Measurements from ENCODE around the gene MYO1D.

MYO1D gene

GRCh38 chr17:32609884-32610650, 266.9 kb downstream of the MYO1D start:
- Histone ChIP-seq H3K36me3 (ENCODE audit: insufficient read depth, low read length) (no peaks in the 10 kb centered on the region), H3K4me1 (ENCODE audit: insufficient read depth, low read length) (no peaks in the 10 kb centered on the region), H3K9ac (ENCODE audit: low read depth, low read length) (no peak overlapping the region), H3K9me3 (ENCODE audit: control insufficient read depth, insufficient read depth, low read length) (peaks cover 4% of the 10 kb centered on the region; the same call in 1 of the 2 replicates)

GRCh38 chr17:32609085-32609484, 267.8 kb downstream of the MYO1D start:
- Histone ChIP-seq H3K9me3 (ENCODE audit: control insufficient read depth, insufficient read depth, low read length) (peaks cover 4% of the 10 kb centered on the region; the same call in 1 of the 2 replicates), H3K36me3 (ENCODE audit: insufficient read depth, low read length) (no peaks in the 10 kb centered on the region), H3K9ac (ENCODE audit: low read depth, low read length) (no peak overlapping the region), H3K4me1 (ENCODE audit: insufficient read depth, low read length) (no peaks in the 10 kb centered on the region)

- no peaks in the 10 kb centered on the region for H3K36me3 ChIP-seq (ENCODE audit: insufficient read depth, low read length)
- H3K4me1 ChIP-seq (ENCODE audit: insufficient read depth, low read length) = no peaks in the 10 kb centered on the region
- H3K9me3 ChIP-seq (ENCODE audit: control insufficient read depth, insufficient read depth, low read length) = peaks cover 4% of the 10 kb centered on the region; the same call in 1 of the 2 replicates
- no peak overlapping the region for H3K9ac ChIP-seq (ENCODE audit: low read depth, low read length)
Measured at GRCh38 chr17:32608267-32608666, 268.7 kb downstream of the MYO1D start.

GRCh38 chr17:32604966-32605365, 272.0 kb downstream of the MYO1D start:
- H3K4me1 ChIP-seq (ENCODE audit: insufficient read depth, low read length) = no peaks in the 10 kb centered on the region
- peaks cover 4% of the 10 kb centered on the region; the same call in 1 of the 2 replicates for H3K9me3 ChIP-seq (ENCODE audit: control insufficient read depth, insufficient read depth, low read length)
- H3K36me3 ChIP-seq (ENCODE audit: insufficient read depth, low read length) = no peaks in the 10 kb centered on the region
- no peak overlapping the region for H3K9ac ChIP-seq (ENCODE audit: low read depth, low read length)

GRCh38 chr17:32602396-32602795, 274.5 kb downstream of the MYO1D start:
- no peaks in the 10 kb centered on the region for H3K4me1 ChIP-seq (ENCODE audit: insufficient read depth, low read length)
- H3K9me3 ChIP-seq (ENCODE audit: control insufficient read depth, insufficient read depth, low read length) = no peaks in the 10 kb centered on the region
- no peak overlapping the region for H3K9ac ChIP-seq (ENCODE audit: low read depth, low read length)
- no peaks in the 10 kb centered on the region for H3K36me3 ChIP-seq (ENCODE audit: insufficient read depth, low read length)

- no peaks in the 10 kb centered on the region for H3K4me1 ChIP-seq (ENCODE audit: insufficient read depth, low read length)
- no peak overlapping the region for H3K9ac ChIP-seq (ENCODE audit: low read depth, low read length)
- no peaks in the 10 kb centered on the region for H3K9me3 ChIP-seq (ENCODE audit: control insufficient read depth, insufficient read depth, low read length)
- no peaks in the 10 kb centered on the region for H3K36me3 ChIP-seq (ENCODE audit: insufficient read depth, low read length)
Measured at GRCh38 chr17:32601866-32602265, 275.1 kb downstream of the MYO1D start.

- Histone ChIP-seq H3K4me1 (ENCODE audit: insufficient read depth, low read length) (no peaks in the 10 kb centered on the region), H3K9ac (ENCODE audit: low read depth, low read length) (no peak overlapping the region), H3K9me3 (ENCODE audit: control insufficient read depth, insufficient read depth, low read length) (no peaks in the 10 kb centered on the region), H3K36me3 (ENCODE audit: insufficient read depth, low read length) (no peaks in the 10 kb centered on the region)
Measured at GRCh38 chr17:32596628-32597027, 280.3 kb downstream of the MYO1D start.

GRCh38 chr17:32596206-32596605, 280.7 kb downstream of the MYO1D start:
- Histone ChIP-seq H3K4me1 (ENCODE audit: insufficient read depth, low read length) (no peaks in the 10 kb centered on the region), H3K9ac (ENCODE audit: low read depth, low read length) (no peak overlapping the region)

GRCh38 chr17:32593003-32593402, 283.9 kb downstream of the MYO1D start:
- Histone ChIP-seq H3K4me1 (ENCODE audit: insufficient read depth, low read length) (no peaks in the 10 kb centered on the region), H3K36me3 (ENCODE audit: insufficient read depth, low read length) (no peaks in the 10 kb centered on the region), H3K9me3 (ENCODE audit: control insufficient read depth, insufficient read depth, low read length) (no peaks in the 10 kb centered on the region), H3K9ac (ENCODE audit: low read depth, low read length) (no peak overlapping the region)

More at GRCh38 chr17:32596206-32596605, 280.7 kb downstream of the MYO1D start:
- Histone ChIP-seq H3K36me3 (ENCODE audit: insufficient read depth, low read length) (no peaks in the 10 kb centered on the region), H3K9me3 (ENCODE audit: control insufficient read depth, insufficient read depth, low read length) (no peaks in the 10 kb centered on the region)

- H3K4me1 ChIP-seq (ENCODE audit: insufficient read depth, low read length) = no peaks in the 10 kb centered on the region
- H3K9ac ChIP-seq (ENCODE audit: low read depth, low read length) = no peak overlapping the region
- H3K36me3 ChIP-seq (ENCODE audit: insufficient read depth, low read length) = no peaks in the 10 kb centered on the region
- H3K9me3 ChIP-seq (ENCODE audit: control insufficient read depth, insufficient read depth, low read length) = no peaks in the 10 kb centered on the region
Measured at GRCh38 chr17:32591405-32591804, 285.5 kb downstream of the MYO1D start.

GRCh38 chr17:32590974-32591373, 285.9 kb downstream of the MYO1D start:
- Histone ChIP-seq H3K9ac (ENCODE audit: low read depth, low read length) (no peak overlapping the region), H3K4me1 (ENCODE audit: insufficient read depth, low read length) (no peaks in the 10 kb centered on the region), H3K36me3 (ENCODE audit: insufficient read depth, low read length) (no peaks in the 10 kb centered on the region), H3K9me3 (ENCODE audit: control insufficient read depth, insufficient read depth, low read length) (no peaks in the 10 kb centered on the region)

- Histone ChIP-seq H3K9ac (ENCODE audit: low read depth, low read length) (no peak overlapping the region), H3K36me3 (ENCODE audit: insufficient read depth, low read length) (no peaks in the 10 kb centered on the region), H3K9me3 (ENCODE audit: control insufficient read depth, insufficient read depth, low read length) (0 out of 2 replicates have a peak, but pooled peaks cover 2% of the 10 kb centered on the region), H3K4me1 (ENCODE audit: insufficient read depth, low read length) (no peaks in the 10 kb centered on the region)
Measured at GRCh38 chr17:32588982-32589381, 287.9 kb downstream of the MYO1D start.

GRCh38 chr17:32588135-32588534, 288.8 kb downstream of the MYO1D start:
- peaks cover 5% of the 10 kb centered on the region; the same call in 1 of the 2 replicates for H3K9me3 ChIP-seq (ENCODE audit: control insufficient read depth, insufficient read depth, low read length)
- H3K9ac ChIP-seq (ENCODE audit: low read depth, low read length) = no peak overlapping the region
- H3K4me1 ChIP-seq (ENCODE audit: insufficient read depth, low read length) = no peaks in the 10 kb centered on the region
- H3K36me3 ChIP-seq (ENCODE audit: insufficient read depth, low read length) = no peaks in the 10 kb centered on the region

- no peak overlapping the region for H3K9ac ChIP-seq (ENCODE audit: low read depth, low read length)
- peaks cover 5% of the 10 kb centered on the region; the same call in 1 of the 2 replicates for H3K9me3 ChIP-seq (ENCODE audit: control insufficient read depth, insufficient read depth, low read length)
- no peaks in the 10 kb centered on the region for H3K36me3 ChIP-seq (ENCODE audit: insufficient read depth, low read length)
- H3K4me1 ChIP-seq (ENCODE audit: insufficient read depth, low read length) = no peaks in the 10 kb centered on the region
Measured at GRCh38 chr17:32586666-32587065, 290.3 kb downstream of the MYO1D start.

GRCh38 chr17:32584792-32585191, 292.1 kb downstream of the MYO1D start:
- peaks cover 5% of the 10 kb centered on the region; the same call in 1 of the 2 replicates for H3K9me3 ChIP-seq (ENCODE audit: control insufficient read depth, insufficient read depth, low read length)
- H3K4me1 ChIP-seq (ENCODE audit: insufficient read depth, low read length) = no peaks in the 10 kb centered on the region
- H3K36me3 ChIP-seq (ENCODE audit: insufficient read depth, low read length) = no peaks in the 10 kb centered on the region
- H3K9ac ChIP-seq (ENCODE audit: low read depth, low read length) = no peak overlapping the region
